ENCODE measurements around the gene UQCRC1. TPM values are rescaled to one million over a fixed set of nuclear protein-coding genes. Genes with fewer than 3 reads are reported as not detected.
"Not testable (repeated sequence)": the region's sequence is repeated elsewhere in the genome, so short reads cannot be mapped to it uniquely, and the experiment has no call there.

Gene UQCRC1
- total and polyA plus RNA-seq, 2 donors (not counting 1 experiment from before 2014, with no cell fraction given): 226 to 366 TPM

DNA sequence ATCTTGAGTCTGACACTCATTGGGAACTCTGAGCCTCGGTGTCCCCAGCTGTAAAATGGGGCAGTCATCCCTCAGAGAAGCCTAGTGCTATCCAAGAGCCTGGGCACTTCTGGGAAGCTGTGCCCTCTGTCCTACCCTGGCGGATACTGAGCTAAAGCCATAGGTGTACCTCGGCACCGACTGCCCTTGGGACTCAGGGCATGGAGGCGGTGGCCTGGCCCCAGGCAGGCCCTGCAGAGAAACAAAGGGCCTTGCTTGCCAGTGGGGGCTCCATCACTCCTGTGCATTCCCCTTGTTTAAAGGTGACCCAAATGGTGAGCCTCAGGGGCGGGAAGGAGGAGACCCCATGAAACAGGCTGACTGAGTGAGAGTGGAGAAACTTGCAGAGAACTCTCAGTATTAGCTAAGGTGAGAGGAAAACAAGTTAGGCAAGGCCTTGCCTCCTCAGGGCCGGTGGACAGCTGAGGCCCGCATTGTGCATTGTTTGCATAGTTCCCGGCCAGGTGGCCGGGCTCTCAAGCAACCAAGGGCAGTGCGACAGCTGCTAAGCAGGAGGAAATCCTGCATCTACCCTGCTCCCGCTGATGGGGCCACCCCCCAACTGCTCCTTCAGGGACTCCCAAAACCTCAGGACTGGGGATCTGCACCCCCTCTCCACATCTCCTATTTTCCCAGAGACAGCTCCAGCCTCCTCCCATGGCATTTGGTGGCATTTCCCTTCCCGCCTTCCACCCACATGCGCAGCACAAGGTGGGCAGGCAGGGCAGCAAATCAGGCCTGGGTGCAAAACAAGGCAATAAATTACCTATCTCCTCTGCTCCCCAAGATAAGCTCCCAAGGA is 57.1 kb downstream of the UQCRC1 start:
- no peaks in the 10 kb centered on the region for H4K20me1 ChIP-seq (ENCODE audit: control insufficient read depth, extremely low read depth, insufficient read depth, low read length)
- H3K27me3 ChIP-seq (ENCODE audit: control insufficient read depth, insufficient read depth, low read length): no peaks in the 10 kb centered on the region

DNA sequence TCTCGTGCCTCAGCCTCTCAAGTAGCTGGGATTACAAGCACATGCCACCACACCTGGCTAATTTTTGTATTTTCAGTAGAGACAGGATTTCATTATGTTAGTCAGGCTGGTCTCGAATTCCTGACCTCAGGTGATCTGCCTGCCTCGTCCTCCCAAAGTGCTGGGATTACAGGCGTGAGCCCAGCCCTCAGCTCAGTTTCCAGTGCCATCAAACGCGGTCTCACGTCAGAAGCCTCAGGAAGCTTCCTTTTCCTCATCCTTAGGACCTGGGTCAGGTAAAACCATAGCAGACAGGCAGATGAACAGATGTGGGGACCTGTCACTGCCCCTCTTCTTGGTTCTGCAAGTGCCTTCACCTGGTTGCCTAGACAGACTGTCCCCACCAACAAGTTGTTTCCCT is 57.8 kb downstream of the UQCRC1 start:
- H3K9ac ChIP-seq (ENCODE audit: insufficient read depth, low read length); H3K79me2 ChIP-seq (ENCODE audit: control insufficient read depth, insufficient read depth, low read length); H3K27me3 ChIP-seq (ENCODE audit: control insufficient read depth, insufficient read depth, low read length); H2AFZ ChIP-seq (ENCODE audit: low read length); H3K36me3 ChIP-seq (ENCODE audit: control insufficient read depth, insufficient read depth, low read length); H3K27ac ChIP-seq (ENCODE audit: insufficient read depth, low read length); DNase-seq (ENCODE audit: low read depth in 2 of 2); H3K9me3 ChIP-seq (ENCODE audit: control insufficient read depth, insufficient read depth, low read depth, low read length); H3K4me1 ChIP-seq (ENCODE audit: control insufficient read depth, extremely low read depth, insufficient read depth, low read length); H3K4me2 ChIP-seq (ENCODE audit: extremely low read depth, insufficient read depth, low read length); H3K4me3 ChIP-seq (replicated peaks in 1 of 4; ENCODE audit: control extremely low read depth in 1 of 4, insufficient read depth in 1 of 4, low read depth in 3 of 4, low read length in 4 of 4); H4K20me1 ChIP-seq (ENCODE audit: control insufficient read depth, extremely low read depth, insufficient read depth, low read length): not testable (repeated sequence)

More for the DNA sequence above, 57.1 kb downstream of the UQCRC1 start:
- H3K27ac ChIP-seq (ENCODE audit: insufficient read depth, low read length): no peak overlapping the region
- H3K4me3 ChIP-seq (replicated peaks in 1 of 4; ENCODE audit: control extremely low read depth in 1 of 4, insufficient read depth in 1 of 4, low read depth in 3 of 4, low read length in 4 of 4): no peak overlapping the region
- no peaks in the 10 kb centered on the region for H3K9me3 ChIP-seq (ENCODE audit: control insufficient read depth, insufficient read depth, low read depth, low read length)
- no peak for DNase-seq (ENCODE audit: low read depth in 2 of 2)
- no peak overlapping the region for H3K4me2 ChIP-seq (ENCODE audit: extremely low read depth, insufficient read depth, low read length)
- peaks cover 3% of the 10 kb centered on the region for H3K4me1 ChIP-seq (ENCODE audit: control insufficient read depth, extremely low read depth, insufficient read depth, low read length)
- H2AFZ ChIP-seq (ENCODE audit: low read length): no peak overlapping the region
- peaks cover 2% of the 10 kb centered on the region for H3K36me3 ChIP-seq (ENCODE audit: control insufficient read depth, insufficient read depth, low read length)
- TF ChIP-seq CTCF (conservative IDR thresholded peaks at IDR 0.05 in 1 of 2, IDR thresholded peaks at IDR 0.05 in 1 of 2; ENCODE audit: low read depth in 1 of 2, low read length in 2 of 2): no peak
- no peak for TF ChIP-seq EZH2 (IDR thresholded peaks at IDR 0.05; ENCODE audit: low read length, missing control alignments)
- H3K9ac ChIP-seq (ENCODE audit: insufficient read depth, low read length): no peak overlapping the region
- no peaks in the 10 kb centered on the region for H3K79me2 ChIP-seq (ENCODE audit: control insufficient read depth, insufficient read depth, low read length)

Other genes starting within 250 kb of the UQCRC1 start
- not detected in 2 replicates for gene FBXW12, start 237.4 kb downstream of the UQCRC1 start, total RNA-seq
- gene FBXW12, start 237.4 kb downstream of the UQCRC1 start, polyA plus RNA-seq: 0.05 and 0.06 TPM in 2 replicates
- 37.2 and 44.6 TPM in 2 replicates for gene PLXNB1, start 179.6 kb downstream of the UQCRC1 start, total RNA-seq
- gene PLXNB1, start 179.6 kb downstream of the UQCRC1 start, polyA plus RNA-seq: 12.8 and 14.3 TPM in 2 replicates
- gene CCDC51, start 169.5 kb downstream of the UQCRC1 start, total RNA-seq: 19.3 and 27.2 TPM in 2 replicates
- 11.9 and 14.8 TPM in 2 replicates for gene CCDC51, start 169.5 kb downstream of the UQCRC1 start, polyA plus RNA-seq
- 305 and 306 TPM in 2 replicates for gene TMA7, start 169.4 kb downstream of the UQCRC1 start, total RNA-seq
- 337 and 356 TPM in 2 replicates for gene TMA7, start 169.4 kb downstream of the UQCRC1 start, polyA plus RNA-seq
- gene ATRIP, start 162.9 kb downstream of the UQCRC1 start, total RNA-seq: 3.0 and 3.6 TPM in 2 replicates
- 5.0 and 7.0 TPM in 2 replicates for gene ATRIP, start 162.9 kb downstream of the UQCRC1 start, polyA plus RNA-seq
- 92.7 and 136 TPM in 2 replicates for gene SHISA5, start 105.5 kb downstream of the UQCRC1 start, total RNA-seq
- 139 and 172 TPM in 2 replicates for gene SHISA5, start 105.5 kb downstream of the UQCRC1 start, polyA plus RNA-seq
- gene PFKFB4, start 52.8 kb downstream of the UQCRC1 start, total RNA-seq: 6.7 and 12.2 TPM in 2 replicates
- gene PFKFB4, start 52.8 kb downstream of the UQCRC1 start, polyA plus RNA-seq: 4.9 and 9.3 TPM in 2 replicates
- gene UCN2, start 45.9 kb downstream of the UQCRC1 start, total RNA-seq: 0.26 and 0.66 TPM in 2 replicates
- gene UCN2, start 45.9 kb downstream of the UQCRC1 start, polyA plus RNA-seq: 0.07 and 0.27 TPM in 2 replicates
- gene COL7A1, start 14.3 kb downstream of the UQCRC1 start, total RNA-seq: 15.9 and 36.7 TPM in 2 replicates
- gene COL7A1, start 14.3 kb downstream of the UQCRC1 start, polyA plus RNA-seq: 3.4 and 3.6 TPM in 2 replicates
- not detected in 2 replicates for gene TMEM89, start 12.1 kb upstream of the UQCRC1 start, total RNA-seq
- not detected in 2 replicates for gene TMEM89, start 12.1 kb upstream of the UQCRC1 start, polyA plus RNA-seq
- 32.9 and 36.3 TPM in 2 replicates for gene SLC26A6, start 25.8 kb upstream of the UQCRC1 start, total RNA-seq
- 13.3 and 20.9 TPM in 2 replicates for gene SLC26A6, start 25.8 kb upstream of the UQCRC1 start, polyA plus RNA-seq
- 0.77 and 2.1 TPM in 2 replicates for gene CELSR3, start 53.2 kb upstream of the UQCRC1 start, total RNA-seq
- 0.34 and 0.44 TPM in 2 replicates for gene CELSR3, start 53.2 kb upstream of the UQCRC1 start, polyA plus RNA-seq
- gene NCKIPSD, start 76.3 kb upstream of the UQCRC1 start, total RNA-seq: 15.4 and 23.3 TPM in 2 replicates
- gene NCKIPSD, start 76.3 kb upstream of the UQCRC1 start, polyA plus RNA-seq: 14.6 and 19.6 TPM in 2 replicates
- gene IP6K2, start 107.6 kb upstream of the UQCRC1 start, total RNA-seq: 40.3 and 53.5 TPM in 2 replicates
- 58.9 and 64.1 TPM in 2 replicates for gene IP6K2, start 107.6 kb upstream of the UQCRC1 start, polyA plus RNA-seq
- 17.8 and 18.7 TPM in 2 replicates for gene PRKAR2A, start 238.2 kb upstream of the UQCRC1 start, total RNA-seq
- gene PRKAR2A, start 238.2 kb upstream of the UQCRC1 start, polyA plus RNA-seq: 19.1 and 22.3 TPM in 2 replicates